Tibial nerve (tissue), 3 donors: ENCODE results near the gene TSHZ2.

ENCODE experiments used
- CTCF ChIP-seq, 5 experiments: fragments of 200-600 bp in 3 of 5; fragments of 450-650 bp in 2 of 5; sonication (generic) in 3 of 5; IDR thresholded peaks; one replicate each; pipeline ENCODE4 v1.5.1; 2016 to 2019; ENCODE audit warnings: antibody characterized with exemption in 5 of 5, mild to moderate bottlenecking in 3 of 5, moderate library complexity in 2 of 5
- POLR2A ChIP-seq, 2 donors: fragments of 450-650 bp; IDR thresholded peaks; one replicate each; pipeline ENCODE4 v1.6.1; 2017; ENCODE audit warnings: antibody characterized with exemption in 2 of 2, mild to moderate bottlenecking in 2 of 2, moderate library complexity in 2 of 2

GRCh38 chr20:53080969-53081871 lies 109.1 kb downstream of the TSHZ2 start:
- no peak for TF ChIP-seq CTCF (IDR thresholded peaks at IDR 0.05)
- TF ChIP-seq POLR2A (IDR thresholded peaks at IDR 0.05): no peak
